ENCODE measurements around the gene CCDC175.

The CCDC175 gene

GRCh38 chr14:59500732-59501131, 75.9 kb downstream of the CCDC175 start:
- H3K14ac ChIP-seq (ENCODE audit: low read length in 2 of 2): no peak overlapping the region
- H3K79me1 ChIP-seq (replicated peaks; ENCODE audit: low read length, poor library complexity, severe bottlenecking): peaks cover 7% of the 10 kb centered on the region
- no peak overlapping the region for H2BK5ac ChIP-seq (ENCODE audit: low read depth, low read length, poor library complexity, severe bottlenecking)
- no peak overlapping the region for H3K4me2 ChIP-seq (ENCODE audit: low read length, poor library complexity, severe bottlenecking)
- H2BK15ac ChIP-seq (ENCODE audit: low read depth, poor library complexity, severe bottlenecking): no peak overlapping the region
- H2AFZ ChIP-seq (ENCODE audit: low read depth, low read length): no peak overlapping the region
- no peak overlapping the region for H3K27ac ChIP-seq (ENCODE audit: low read length, poor library complexity, severe bottlenecking)
- no peak overlapping the region for H3K4me3 ChIP-seq (ENCODE audit: insufficient read depth in 1 of 2, low read depth in 1 of 2, low read length in 2 of 2)
- no peak overlapping the region for H2AK5ac ChIP-seq (ENCODE audit: low read length, severe bottlenecking)
- H2BK12ac ChIP-seq (ENCODE audit: low read length in 2 of 2): no peak overlapping the region
- H3K9ac ChIP-seq (ENCODE audit: low read length): no peak overlapping the region
- DNase-seq: no peak
- H3K27me3 ChIP-seq (ENCODE audit: control insufficient read depth in 1 of 2, insufficient read depth in 1 of 2, low read length in 2 of 2): no peaks in the 10 kb centered on the region
- H3K18ac ChIP-seq (ENCODE audit: low read depth in 1 of 2, low read length in 2 of 2): no peak overlapping the region
- no peak overlapping the region for H2BK120ac ChIP-seq (ENCODE audit: low read depth, low read length)
- no peaks in the 10 kb centered on the region for H3K4me1 ChIP-seq (ENCODE audit: control insufficient read depth, insufficient read depth, low read depth, low read length)
- H3K9me3 ChIP-seq (ENCODE audit: control insufficient read depth, low read length): no peaks in the 10 kb centered on the region
- 96% methylated on average over 3 of the region's 3 CpGs for WGBS
- H3K36me3 ChIP-seq (ENCODE audit: control insufficient read depth in 1 of 2, insufficient read depth in 2 of 2, low read depth in 1 of 2, low read length in 2 of 2): peaks cover 0 to 66% of the 10 kb centered on the region in 2 experiments
- no peak overlapping the region for H3K23ac ChIP-seq (ENCODE audit: low read length in 2 of 2)
- no peak overlapping the region for H4K8ac ChIP-seq (ENCODE audit: low read length)
- H4K91ac ChIP-seq (ENCODE audit: low read length): no peak overlapping the region
- H3K4ac ChIP-seq (ENCODE audit: low read depth in 1 of 2, low read length in 2 of 2): no peak overlapping the region

DNA sequence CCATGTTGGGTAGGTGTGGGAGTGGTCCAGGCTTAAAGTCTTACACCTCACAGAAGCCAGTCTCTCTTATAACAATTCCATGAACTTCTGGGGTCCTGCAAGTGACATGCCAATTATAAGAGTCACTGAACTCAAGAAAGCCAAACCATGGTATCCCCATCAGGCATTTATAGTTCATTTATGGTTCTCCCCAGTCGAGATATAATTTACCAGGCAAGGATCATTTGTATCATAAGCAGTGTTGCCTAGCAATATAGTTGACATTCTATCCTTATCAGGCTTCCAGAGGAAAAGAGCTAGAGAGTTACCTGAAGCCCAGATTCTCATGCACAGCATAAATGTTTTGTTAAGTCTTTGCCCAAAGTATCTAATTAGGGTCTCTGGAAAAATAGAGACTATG, 84.2 kb downstream of the CCDC175 start:
- H3K23ac ChIP-seq (ENCODE audit: low read length in 2 of 2): no peak overlapping the region
- H3K14ac ChIP-seq (ENCODE audit: low read length in 2 of 2): no peak overlapping the region
- H4K8ac ChIP-seq (ENCODE audit: low read length): no peak overlapping the region
- H3K4me2 ChIP-seq (ENCODE audit: low read length, poor library complexity, severe bottlenecking): no peak overlapping the region
- no peak overlapping the region for H2BK15ac ChIP-seq (ENCODE audit: low read depth, poor library complexity, severe bottlenecking)
- no peak overlapping the region for H3K18ac ChIP-seq (ENCODE audit: low read depth in 1 of 2, low read length in 2 of 2)
- H3K4me1 ChIP-seq (ENCODE audit: control insufficient read depth, insufficient read depth, low read depth, low read length): no peaks in the 10 kb centered on the region
- H2BK12ac ChIP-seq (ENCODE audit: low read length in 2 of 2): no peak overlapping the region
- H3K36me3 ChIP-seq (ENCODE audit: control insufficient read depth in 1 of 2, insufficient read depth in 2 of 2, low read depth in 1 of 2, low read length in 2 of 2): peaks cover 13 to 92% of the 10 kb centered on the region in 2 experiments
- WGBS: no CpG with 5 or more reads among the region's 1 CpG
- H3K27me3 ChIP-seq (ENCODE audit: control insufficient read depth in 1 of 2, insufficient read depth in 1 of 2, low read length in 2 of 2): no peaks in the 10 kb centered on the region
- H2BK5ac ChIP-seq (ENCODE audit: low read depth, low read length, poor library complexity, severe bottlenecking): no peak overlapping the region
- no peak overlapping the region for H3K27ac ChIP-seq (ENCODE audit: low read length, poor library complexity, severe bottlenecking)
- no peak for DNase-seq
- no peak overlapping the region for H3K4me3 ChIP-seq (ENCODE audit: insufficient read depth in 1 of 2, low read depth in 1 of 2, low read length in 2 of 2)
- no peak overlapping the region for H2AK5ac ChIP-seq (ENCODE audit: low read length, severe bottlenecking)
- H3K79me1 ChIP-seq (replicated peaks; ENCODE audit: low read length, poor library complexity, severe bottlenecking): peaks cover 26% of the 10 kb centered on the region
- no peak overlapping the region for H3K9ac ChIP-seq (ENCODE audit: low read length)
- no peak overlapping the region for H2BK120ac ChIP-seq (ENCODE audit: low read depth, low read length)
- no peak overlapping the region for H4K91ac ChIP-seq (ENCODE audit: low read length)
- no peaks in the 10 kb centered on the region for H3K9me3 ChIP-seq (ENCODE audit: control insufficient read depth, low read length)
- no peak overlapping the region for H3K4ac ChIP-seq (ENCODE audit: low read depth in 1 of 2, low read length in 2 of 2)
- H2AFZ ChIP-seq (ENCODE audit: low read depth, low read length): no peak overlapping the region

- H3K9me3 ChIP-seq (ENCODE audit: control insufficient read depth, low read length): no peaks in the 10 kb centered on the region
- 87% methylated on average over 3 of the region's 3 CpGs for WGBS
- H2AK5ac ChIP-seq (ENCODE audit: low read length, severe bottlenecking): no peak overlapping the region
- no peak overlapping the region for H3K27ac ChIP-seq (ENCODE audit: low read length, poor library complexity, severe bottlenecking)
- H3K14ac ChIP-seq (ENCODE audit: low read length in 2 of 2): no peak overlapping the region
- no peak overlapping the region for H4K91ac ChIP-seq (ENCODE audit: low read length)
- no peak overlapping the region for H3K23ac ChIP-seq (ENCODE audit: low read length in 2 of 2)
- no peak overlapping the region for H4K8ac ChIP-seq (ENCODE audit: low read length)
- H3K4me2 ChIP-seq (ENCODE audit: low read length, poor library complexity, severe bottlenecking): no peak overlapping the region
- no peaks in the 10 kb centered on the region for H3K4me1 ChIP-seq (ENCODE audit: control insufficient read depth, insufficient read depth, low read depth, low read length)
- H3K4ac ChIP-seq (ENCODE audit: low read depth in 1 of 2, low read length in 2 of 2): no peak overlapping the region
- H3K9ac ChIP-seq (ENCODE audit: low read length): no peak overlapping the region
- no peak overlapping the region for H2BK15ac ChIP-seq (ENCODE audit: low read depth, poor library complexity, severe bottlenecking)
- H3K4me3 ChIP-seq (ENCODE audit: insufficient read depth in 1 of 2, low read depth in 1 of 2, low read length in 2 of 2): no peak overlapping the region
- H2BK5ac ChIP-seq (ENCODE audit: low read depth, low read length, poor library complexity, severe bottlenecking): no peak overlapping the region
- H3K79me1 ChIP-seq (replicated peaks; ENCODE audit: low read length, poor library complexity, severe bottlenecking): peaks cover 24% of the 10 kb centered on the region
- no peak for DNase-seq
- no peak overlapping the region for H2BK12ac ChIP-seq (ENCODE audit: low read length in 2 of 2)
- H2AFZ ChIP-seq (ENCODE audit: low read depth, low read length): no peak overlapping the region
- no peak overlapping the region for H2BK120ac ChIP-seq (ENCODE audit: low read depth, low read length)
- H3K18ac ChIP-seq (ENCODE audit: low read depth in 1 of 2, low read length in 2 of 2): no peak overlapping the region
- peaks cover 13 to 83% of the 10 kb centered on the region in 2 experiments for H3K36me3 ChIP-seq (ENCODE audit: control insufficient read depth in 1 of 2, insufficient read depth in 2 of 2, low read depth in 1 of 2, low read length in 2 of 2)
- no peaks in the 10 kb centered on the region for H3K27me3 ChIP-seq (ENCODE audit: control insufficient read depth in 1 of 2, insufficient read depth in 1 of 2, low read length in 2 of 2)
Measured at GRCh38 chr14:59490756-59491155, 85.9 kb downstream of the CCDC175 start.

- Histone ChIP-seq H3K4me2 (ENCODE audit: low read length, poor library complexity, severe bottlenecking) (peak overlapping the region; percentile 53), H3K27ac (ENCODE audit: low read length, poor library complexity, severe bottlenecking) (peak overlapping the region; percentile 93), H2BK12ac (ENCODE audit: low read length in 2 of 2) (no peak overlapping the region), H3K23ac (ENCODE audit: low read length in 2 of 2) (no peak overlapping the region), H3K4me3 (ENCODE audit: insufficient read depth in 1 of 2, low read depth in 1 of 2, low read length in 2 of 2) (peak overlapping the region; percentile 93), H3K4me1 (ENCODE audit: control insufficient read depth, insufficient read depth, low read depth, low read length) (peaks cover 6% of the 10 kb centered on the region), H3K27me3 (ENCODE audit: control insufficient read depth in 1 of 2, insufficient read depth in 1 of 2, low read length in 2 of 2) (no peaks in the 10 kb centered on the region), H4K91ac (ENCODE audit: low read length) (peak overlapping the region; percentile 18), H3K14ac (ENCODE audit: low read length in 2 of 2) (no peak overlapping the region), H3K4ac (ENCODE audit: low read depth in 1 of 2, low read length in 2 of 2) (peak overlapping the region in 1 of 2 experiments; percentile 83), H2BK120ac (ENCODE audit: low read depth, low read length) (peak overlapping the region; percentile 98), H4K8ac (ENCODE audit: low read length) (peak overlapping the region; percentile 59), H2BK15ac (ENCODE audit: low read depth, poor library complexity, severe bottlenecking) (peak overlapping the region; percentile 100), H2AFZ (ENCODE audit: low read depth, low read length) (peak overlapping the region; percentile 66), H2BK5ac (ENCODE audit: low read depth, low read length, poor library complexity, severe bottlenecking) (peak overlapping the region; percentile 68), H3K18ac (ENCODE audit: low read depth in 1 of 2, low read length in 2 of 2) (peak overlapping the region; percentile 94 to 97), H3K9me3 (ENCODE audit: control insufficient read depth, low read length) (no peaks in the 10 kb centered on the region), H2AK5ac (ENCODE audit: low read length, severe bottlenecking) (no peak overlapping the region), H3K9ac (ENCODE audit: low read length) (peak overlapping the region; percentile 97), H3K79me1 (replicated peaks; ENCODE audit: low read length, poor library complexity, severe bottlenecking) (peaks cover 4% of the 10 kb centered on the region), H3K36me3 (ENCODE audit: control insufficient read depth in 1 of 2, insufficient read depth in 2 of 2, low read depth in 1 of 2, low read length in 2 of 2) (peaks cover 2 to 35% of the 10 kb centered on the region in 2 experiments)
- no peak for DNase-seq
- under 1% methylated on average over 32 of the region's 32 CpGs for WGBS
Measured at GRCh38 chr14:59484639-59485175, 91.9 kb downstream of the CCDC175 start.
